ENCODE results near the gene ITGAL. TPM values are rescaled to one million over a fixed set of nuclear protein-coding genes. Genes with fewer than 3 reads are reported as not detected.

The ITGAL gene
- total RNA-seq, 1 donor: 0.36 TPM

DNA sequence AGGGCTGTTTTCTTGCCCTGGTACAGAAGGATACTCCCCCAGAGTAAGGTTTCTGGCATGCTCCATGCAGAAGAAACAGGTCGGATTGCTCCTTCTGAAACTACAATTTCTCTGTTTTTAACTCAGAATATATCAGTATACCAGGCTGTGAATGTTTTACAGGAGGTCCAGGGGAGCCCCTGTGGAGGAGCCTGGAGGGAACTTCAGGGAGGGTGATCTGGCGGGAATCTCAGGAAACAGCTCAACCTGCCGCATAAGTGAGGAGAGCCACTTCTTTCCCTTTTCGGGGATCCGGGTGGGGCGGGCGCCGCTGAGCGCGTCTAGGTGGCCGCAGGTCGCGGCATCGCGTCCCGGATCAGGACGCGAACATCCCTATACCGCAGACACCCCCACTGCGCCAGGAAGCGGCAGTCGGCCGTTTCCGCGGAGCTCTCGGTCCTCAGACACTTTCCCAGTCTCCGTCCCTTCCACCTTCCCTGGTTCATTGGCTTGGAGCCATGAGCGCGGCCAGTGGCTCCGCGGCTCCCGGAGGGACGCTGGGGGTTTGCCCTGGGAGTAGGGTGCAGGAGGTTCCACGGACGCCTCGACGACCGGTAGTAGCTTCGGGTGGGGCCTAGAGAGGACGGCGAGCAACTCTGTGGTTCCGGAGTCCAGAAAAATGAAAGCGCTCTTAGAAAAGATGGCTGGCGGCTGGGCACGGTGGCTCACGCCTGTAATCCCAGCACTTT lies 88.7 kb downstream of the ITGAL start:
- Histone ChIP-seq H3K4me3 (ENCODE audit: insufficient read depth, low read length) (peak overlapping the region; percentile 72), H3K4me1 (ENCODE audit: insufficient read depth, low read length) (no peaks in the 10 kb centered on the region), H3K27ac (ENCODE audit: low read depth, low read length) (no peak overlapping the region), H2AFZ (ENCODE audit: low read length) (peak overlapping the region; percentile 93), H3K36me3 (ENCODE audit: insufficient read depth, low read length) (no peaks in the 10 kb centered on the region), H4K20me1 (ENCODE audit: insufficient read depth, low read length) (no peaks in the 10 kb centered on the region), H3K79me2 (ENCODE audit: insufficient read depth, low read length) (peaks cover 14% of the 10 kb centered on the region), H3K4me2 (ENCODE audit: insufficient read depth, low read length) (peak overlapping the region; percentile 49), H3K27me3 (ENCODE audit: insufficient read depth, low read length) (no peaks in the 10 kb centered on the region), H3K9me3 (ENCODE audit: low read depth, low read length) (no peaks in the 10 kb centered on the region)
- TF ChIP-seq, protein P1, sequence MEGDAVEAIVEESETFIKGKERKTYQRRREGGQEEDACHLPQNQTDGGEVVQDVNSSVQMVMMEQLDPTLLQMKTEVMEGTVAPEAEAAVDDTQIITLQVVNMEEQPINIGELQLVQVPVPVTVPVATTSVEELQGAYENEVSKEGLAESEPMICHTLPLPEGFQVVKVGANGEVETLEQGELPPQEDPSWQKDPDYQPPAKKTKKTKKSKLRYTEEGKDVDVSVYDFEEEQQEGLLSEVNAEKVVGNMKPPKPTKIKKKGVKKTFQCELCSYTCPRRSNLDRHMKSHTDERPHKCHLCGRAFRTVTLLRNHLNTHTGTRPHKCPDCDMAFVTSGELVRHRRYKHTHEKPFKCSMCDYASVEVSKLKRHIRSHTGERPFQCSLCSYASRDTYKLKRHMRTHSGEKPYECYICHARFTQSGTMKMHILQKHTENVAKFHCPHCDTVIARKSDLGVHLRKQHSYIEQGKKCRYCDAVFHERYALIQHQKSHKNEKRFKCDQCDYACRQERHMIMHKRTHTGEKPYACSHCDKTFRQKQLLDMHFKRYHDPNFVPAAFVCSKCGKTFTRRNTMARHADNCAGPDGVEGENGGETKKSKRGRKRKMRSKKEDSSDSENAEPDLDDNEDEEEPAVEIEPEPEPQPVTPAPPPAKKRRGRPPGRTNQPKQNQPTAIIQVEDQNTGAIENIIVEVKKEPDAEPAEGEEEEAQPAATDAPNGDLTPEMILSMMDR (IDR thresholded peaks at IDR 0.05; ENCODE audit: extremely low read depth, low read depth, low read length): no peak
- peak; percentile 86 for DNase-seq (ENCODE audit: insufficient read length, low spot score, missing footprints)

GRCh38 chr16:30562021-30562420 lies 89.5 kb downstream of the ITGAL start:
- Histone ChIP-seq H3K4me1 (ENCODE audit: insufficient read depth, low read length) (no peaks in the 10 kb centered on the region), H3K4me2 (ENCODE audit: insufficient read depth, low read length) (no peak overlapping the region), H3K27ac (ENCODE audit: low read depth, low read length) (no peak overlapping the region), H3K9me3 (ENCODE audit: low read depth, low read length) (no peaks in the 10 kb centered on the region), H3K36me3 (ENCODE audit: insufficient read depth, low read length) (no peaks in the 10 kb centered on the region), H3K4me3 (ENCODE audit: insufficient read depth, low read length) (no peak overlapping the region), H2AFZ (ENCODE audit: low read length) (no peak overlapping the region), H3K79me2 (ENCODE audit: insufficient read depth, low read length) (peaks cover 11% of the 10 kb centered on the region), H3K27me3 (ENCODE audit: insufficient read depth, low read length) (no peaks in the 10 kb centered on the region), H4K20me1 (ENCODE audit: insufficient read depth, low read length) (no peaks in the 10 kb centered on the region)
- no peak for DNase-seq (ENCODE audit: insufficient read length, low spot score, missing footprints)
- TF ChIP-seq, protein P1 (IDR thresholded peaks at IDR 0.05; ENCODE audit: extremely low read depth, low read depth, low read length): no peak

GRCh38 chr16:30565526-30565925 lies 93.0 kb downstream of the ITGAL start:
- peaks cover 9% of the 10 kb centered on the region for H3K4me1 ChIP-seq (ENCODE audit: insufficient read depth, low read length)
- H3K4me2 ChIP-seq (ENCODE audit: insufficient read depth, low read length): no peak overlapping the region
- no peak for DNase-seq (ENCODE audit: insufficient read length, low spot score, missing footprints)
- no peaks in the 10 kb centered on the region for H3K27me3 ChIP-seq (ENCODE audit: insufficient read depth, low read length)
- H3K79me2 ChIP-seq (ENCODE audit: insufficient read depth, low read length): no peaks in the 10 kb centered on the region
- H2AFZ ChIP-seq (ENCODE audit: low read length): no peak overlapping the region
- TF ChIP-seq, protein P1 (IDR thresholded peaks at IDR 0.05; ENCODE audit: extremely low read depth, low read depth, low read length): no peak
- H3K36me3 ChIP-seq (ENCODE audit: insufficient read depth, low read length): no peaks in the 10 kb centered on the region
- no peaks in the 10 kb centered on the region for H3K9me3 ChIP-seq (ENCODE audit: low read depth, low read length)
- H3K4me3 ChIP-seq (ENCODE audit: insufficient read depth, low read length): no peak overlapping the region
- H4K20me1 ChIP-seq (ENCODE audit: insufficient read depth, low read length): no peaks in the 10 kb centered on the region
- no peak overlapping the region for H3K27ac ChIP-seq (ENCODE audit: low read depth, low read length)

DNA sequence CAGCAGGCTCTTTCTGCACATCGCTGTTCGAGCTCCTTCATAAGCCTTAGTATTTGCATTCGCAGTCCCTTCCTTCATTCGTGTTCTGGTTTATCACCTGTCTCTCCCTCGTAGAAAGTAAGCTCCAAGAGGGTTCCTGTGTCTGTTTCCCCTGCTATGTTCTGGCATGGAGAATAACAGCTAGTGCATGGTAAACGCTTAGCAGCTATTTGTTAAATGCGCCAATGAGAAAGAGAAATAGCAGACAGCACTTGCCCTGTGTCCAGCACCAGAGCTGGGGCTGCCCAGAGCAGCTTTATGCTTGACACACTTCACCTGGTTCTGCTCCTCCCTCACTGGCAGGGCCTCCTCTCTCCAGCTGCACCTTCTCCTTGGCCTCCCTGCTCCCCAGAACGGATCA lies 93.4 kb downstream of the ITGAL start:
- Histone ChIP-seq H3K27ac (ENCODE audit: low read depth, low read length) (no peak overlapping the region), H3K4me2 (ENCODE audit: insufficient read depth, low read length) (no peak overlapping the region), H2AFZ (ENCODE audit: low read length) (no peak overlapping the region), H3K9me3 (ENCODE audit: low read depth, low read length) (no peaks in the 10 kb centered on the region), H4K20me1 (ENCODE audit: insufficient read depth, low read length) (no peaks in the 10 kb centered on the region), H3K79me2 (ENCODE audit: insufficient read depth, low read length) (no peaks in the 10 kb centered on the region), H3K36me3 (ENCODE audit: insufficient read depth, low read length) (no peaks in the 10 kb centered on the region), H3K4me1 (ENCODE audit: insufficient read depth, low read length) (peaks cover 12% of the 10 kb centered on the region), H3K27me3 (ENCODE audit: insufficient read depth, low read length) (no peaks in the 10 kb centered on the region), H3K4me3 (ENCODE audit: insufficient read depth, low read length) (no peak overlapping the region)
- TF ChIP-seq, protein P1 (IDR thresholded peaks at IDR 0.05; ENCODE audit: extremely low read depth, low read depth, low read length): no peak
- no peak for DNase-seq (ENCODE audit: insufficient read length, low spot score, missing footprints)
